CD14-positive monocyte (primary cell): Measurements from ENCODE around the gene SLC25A48. TPM values are rescaled to one million over a fixed set of nuclear protein-coding genes. Genes with fewer than 3 reads are reported as not detected.
A peak's percentile ranks its signal among the peaks of the same experiment; 100 is the strongest.

Experiments used
- DNase-seq, 3 donors: peaks; one replicate each; pipeline ENCODE4 v3.0.0-alpha.2; 2011 to 2022
- H2AFZ ChIP-seq: 2 replicates; pipeline ENCODE4 v1.6.0; 2012; ENCODE audit warnings: mild to moderate bottlenecking, low read depth, low read length, inconsistent platforms; ENCODE audit not compliant: insufficient read depth, poor library complexity, severe bottlenecking
- H3K27ac ChIP-seq, 2 donors: 1 replicate in 1 of 2; 2 replicates in 1 of 2; pipeline ENCODE4 v1.5.1; 2012 to 2013; ENCODE audit warnings: low read length in 2 of 2, control low read depth in 1 of 2, inconsistent platforms in 1 of 2, low read depth in 1 of 2, mild to moderate bottlenecking in 1 of 2
- H3K27me3 ChIP-seq, 2 donors: one replicate each; pipeline versions ENCODE4 v1.6.0 to v1.6.1; 2011 to 2013; ENCODE audit warnings: low read length in 2 of 2; ENCODE audit not compliant: control insufficient read depth in 2 of 2, insufficient read depth in 2 of 2
- H3K36me3 ChIP-seq, 2 donors: replicated peaks in 1 of 2; 1 replicate in 1 of 2; 2 replicates in 1 of 2; pipeline versions ENCODE4 v1.5.1 to v1.6.1; 2012 to 2013; ENCODE audit warnings: low read length in 2 of 2, control low read depth in 1 of 2, inconsistent platforms in 1 of 2, mild to moderate bottlenecking in 1 of 2; ENCODE audit not compliant: insufficient read depth in 2 of 2, control insufficient read depth in 1 of 2
- H3K4me1 ChIP-seq, 2 donors: 1 replicate in 1 of 2; 2 replicates in 1 of 2; pipeline versions ENCODE4 v1.5.1 to v1.6.1; 2012 to 2013; ENCODE audit warnings: low read length in 2 of 2, control low read depth in 1 of 2, inconsistent platforms in 1 of 2, mild to moderate bottlenecking in 1 of 2, moderate library complexity in 1 of 2; ENCODE audit not compliant: insufficient read depth in 2 of 2, control insufficient read depth in 1 of 2
- H3K4me2 ChIP-seq: replicated peaks from 2 replicates; pipeline ENCODE3; 2012; ENCODE audit warnings: low read length, moderate library complexity, mild to moderate bottlenecking; ENCODE audit not compliant: poor library complexity, severe bottlenecking; ENCODE audit errors: extremely low read depth
- H3K4me3 ChIP-seq, 3 experiments: fragments of 200-600 bp in 1 of 3; sonication (generic) in 1 of 3; replicated peaks in 1 of 3; 1 replicate in 2 of 3; 2 replicates in 1 of 3; pipeline ENCODE4 v1.5.1; 2011 to 2013; ENCODE audit warnings: low read length in 3 of 3, mild to moderate bottlenecking in 3 of 3, control low read depth in 2 of 3, low read depth in 2 of 3, inconsistent platforms in 1 of 3, moderate library complexity in 1 of 3
- H3K79me2 ChIP-seq: 2 replicates; pipeline ENCODE4 v1.6.0; 2012; ENCODE audit warnings: mild to moderate bottlenecking, control low read depth, inconsistent platforms, low read length, moderate library complexity; ENCODE audit not compliant: insufficient read depth
- H3K9ac ChIP-seq: 2 replicates; pipeline ENCODE4 v1.6.0; 2017; ENCODE audit warnings: low read length, mild to moderate bottlenecking; ENCODE audit not compliant: insufficient read depth, poor library complexity, severe bottlenecking
- H3K9me3 ChIP-seq, 2 donors: replicated peaks in 1 of 2; 1 replicate in 1 of 2; 2 replicates in 1 of 2; pipeline versions ENCODE4 v1.5.1 to v1.6.1; 2012 to 2013; ENCODE audit warnings: low read length in 2 of 2, control low read depth in 1 of 2; ENCODE audit not compliant: control insufficient read depth in 1 of 2, insufficient read depth in 1 of 2
- H4K20me1 ChIP-seq: 2 replicates; pipeline ENCODE4 v1.6.0; 2012; ENCODE audit warnings: mild to moderate bottlenecking, low read length, control low read depth, moderate library complexity; ENCODE audit not compliant: insufficient read depth
- H3K27ac Mint-ChIP-seq, 7 donors: one replicate each; pipeline ENCODE4 v1.8.0; 2020; ENCODE audit warnings: mild to moderate bottlenecking in 7 of 7, mixed read lengths in 7 of 7, moderate library complexity in 6 of 7, inconsistent platforms in 2 of 7
- H3K27me3 Mint-ChIP-seq, 3 donors: one replicate each; pipeline ENCODE4 v1.8.0; 2021 to 2022; ENCODE audit warnings: low read depth in 3 of 3, mild to moderate bottlenecking in 3 of 3, mixed read lengths in 3 of 3, moderate library complexity in 3 of 3, inconsistent platforms in 1 of 3
- H3K36me3 Mint-ChIP-seq, 2 donors: one replicate each; pipeline ENCODE4 v1.8.0; 2020; ENCODE audit warnings: mixed read lengths in 2 of 2, inconsistent platforms in 1 of 2, mild to moderate bottlenecking in 1 of 2
- H3K4me1 Mint-ChIP-seq: one replicate; pipeline ENCODE4 v1.8.0; 2020; ENCODE audit warnings: mild to moderate bottlenecking, mixed read lengths
- H3K4me3 Mint-ChIP-seq, 2 donors: one replicate each; pipeline ENCODE4 v1.8.0; 2020; ENCODE audit warnings: mild to moderate bottlenecking in 2 of 2, mixed read lengths in 2 of 2, moderate library complexity in 1 of 2
- H3K9me3 Mint-ChIP-seq, 7 donors: one replicate each; pipeline ENCODE4 v1.8.0; 2020 to 2022; ENCODE audit warnings: mixed read lengths in 7 of 7, mild to moderate bottlenecking in 6 of 7, moderate library complexity in 6 of 7, inconsistent platforms in 2 of 7
- WGBS: methylation state at CpG from one replicate; pipeline ENCODE4 v1.1.5; 2013; ENCODE audit warnings: missing lambda C conversion rate; ENCODE audit not compliant: insufficient coverage; 5-methylcytosine and 5-hydroxymethylcytosine counted together
- intact Hi-C, 2 donors: fragments of 100-400 bp; cut with micrococcal nuclease; formaldehyde crosslinking; loops; one replicate each; pipeline versions ENCODE4 v1.15.0 to v1.15.1; 2023
- polyA plus RNA-seq, 3 donors: library from polyadenylated mRNA; depleted of rRNA in 1 of 3; unstranded in 2 of 3; stranded (reverse) in 1 of 3; fragments of 300-500 nt in 2 of 3; fragments of >200 nt in 1 of 3; fragmentation: Illumina TruSeq in 2 of 3; gene quantifications; 1 replicate in 2 of 3; 2 replicates in 1 of 3; pipeline ENCODE4 v1.2.3, GENCODE V29; 2012 to 2021
- TF ChIP-seq, protein P1 (sequence below): fragments of 200-600 bp; IDR thresholded peaks from one replicate; pipeline ENCODE4 v1.8.0; 2022; ENCODE audit warnings: antibody characterized with exemption, mild to moderate bottlenecking

Gene SLC25A48
- polyA plus RNA-seq, 3 donors = not detected

DNA sequence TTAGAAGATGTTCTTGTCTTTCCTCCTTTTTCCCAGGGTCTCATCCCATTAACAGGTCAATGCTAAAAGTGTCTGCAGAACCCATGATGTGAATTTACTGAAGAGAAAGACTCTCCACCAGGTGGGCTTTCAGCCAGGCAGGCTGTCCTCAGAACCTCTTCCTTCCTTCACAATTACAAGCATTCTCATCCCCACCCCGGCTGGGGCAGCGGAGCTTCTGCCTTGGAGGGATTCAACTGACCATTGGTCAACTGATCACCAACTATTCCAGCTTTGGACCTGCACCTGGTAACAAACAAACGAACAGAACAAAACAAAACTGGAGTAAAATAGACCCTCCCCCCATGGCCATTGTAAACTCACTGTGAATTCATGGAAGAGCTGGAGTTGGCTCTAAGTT, 48.6 kb downstream of the SLC25A48 start:
- peaks cover 8 to 29% (median 16%) of the 10 kb centered on the region in 3 donors for H3K27me3 Mint-ChIP-seq
- intact Hi-C loops = no loop called here
- no peak overlapping the region for H3K27ac Mint-ChIP-seq
- WGBS = 91% methylated on average over 2 of the region's 3 CpGs
- no peak overlapping the region for H3K9ac ChIP-seq
- TF ChIP-seq, protein P1, sequence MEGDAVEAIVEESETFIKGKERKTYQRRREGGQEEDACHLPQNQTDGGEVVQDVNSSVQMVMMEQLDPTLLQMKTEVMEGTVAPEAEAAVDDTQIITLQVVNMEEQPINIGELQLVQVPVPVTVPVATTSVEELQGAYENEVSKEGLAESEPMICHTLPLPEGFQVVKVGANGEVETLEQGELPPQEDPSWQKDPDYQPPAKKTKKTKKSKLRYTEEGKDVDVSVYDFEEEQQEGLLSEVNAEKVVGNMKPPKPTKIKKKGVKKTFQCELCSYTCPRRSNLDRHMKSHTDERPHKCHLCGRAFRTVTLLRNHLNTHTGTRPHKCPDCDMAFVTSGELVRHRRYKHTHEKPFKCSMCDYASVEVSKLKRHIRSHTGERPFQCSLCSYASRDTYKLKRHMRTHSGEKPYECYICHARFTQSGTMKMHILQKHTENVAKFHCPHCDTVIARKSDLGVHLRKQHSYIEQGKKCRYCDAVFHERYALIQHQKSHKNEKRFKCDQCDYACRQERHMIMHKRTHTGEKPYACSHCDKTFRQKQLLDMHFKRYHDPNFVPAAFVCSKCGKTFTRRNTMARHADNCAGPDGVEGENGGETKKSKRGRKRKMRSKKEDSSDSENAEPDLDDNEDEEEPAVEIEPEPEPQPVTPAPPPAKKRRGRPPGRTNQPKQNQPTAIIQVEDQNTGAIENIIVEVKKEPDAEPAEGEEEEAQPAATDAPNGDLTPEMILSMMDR = no peak
- no peaks in the 10 kb centered on the region for H3K9me3 Mint-ChIP-seq
- H3K36me3 Mint-ChIP-seq = no peaks in the 10 kb centered on the region
- H3K9me3 ChIP-seq = no peaks in the 10 kb centered on the region
- H3K4me1 Mint-ChIP-seq = peaks cover 3% of the 10 kb centered on the region
- no peak overlapping the region for H3K4me2 ChIP-seq
- H3K4me3 Mint-ChIP-seq = no peak overlapping the region
- peaks cover 0 to 8% of the 10 kb centered on the region in 2 donors for H3K27me3 ChIP-seq
- no peak overlapping the region for H3K4me3 ChIP-seq
- no peak overlapping the region for H2AFZ ChIP-seq
- no peaks in the 10 kb centered on the region for H4K20me1 ChIP-seq
- H3K36me3 ChIP-seq = no peaks in the 10 kb centered on the region
- no peaks in the 10 kb centered on the region for H3K4me1 ChIP-seq
- H3K27ac ChIP-seq = no peak overlapping the region
- no peaks in the 10 kb centered on the region for H3K79me2 ChIP-seq
- DNase-seq = no peak

DNA sequence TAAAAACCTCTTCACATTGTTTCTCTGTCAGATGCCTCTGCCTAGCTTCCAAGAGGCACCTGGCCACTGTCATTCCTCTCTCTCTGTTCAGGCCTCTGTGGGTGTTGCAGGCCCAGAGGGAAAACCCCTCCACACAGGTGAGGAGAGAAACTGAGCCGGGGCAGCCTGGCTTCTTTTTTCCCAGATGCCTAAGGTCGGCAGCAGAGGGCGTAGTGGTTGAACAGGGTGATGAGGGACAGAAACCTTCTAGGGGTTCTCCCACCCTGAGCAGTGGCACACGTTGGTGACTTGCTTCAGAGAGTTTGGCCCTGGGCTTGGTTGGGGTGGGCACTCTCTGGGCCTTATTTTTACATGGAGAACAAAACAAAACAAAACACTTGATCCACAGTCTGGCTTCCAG, 49.0 kb downstream of the SLC25A48 start:
- no peak overlapping the region for H2AFZ ChIP-seq
- H3K36me3 ChIP-seq = no peaks in the 10 kb centered on the region
- H3K9ac ChIP-seq = no peak overlapping the region
- H3K27me3 ChIP-seq = peaks cover 0 to 8% of the 10 kb centered on the region in 2 donors
- Mint-ChIP-seq H3K27me3 (peaks cover 8 to 29% (median 17%) of the 10 kb centered on the region in 3 donors), H3K27ac (no peak overlapping the region), H3K9me3 (no peaks in the 10 kb centered on the region), H3K4me3 (no peak overlapping the region), H3K4me1 (peaks cover 3% of the 10 kb centered on the region), H3K36me3 (no peaks in the 10 kb centered on the region)
- WGBS = 33% methylated on average over 1 of the region's 4 CpGs
- H4K20me1 ChIP-seq = no peaks in the 10 kb centered on the region
- intact Hi-C loops = no loop called here
- no peak overlapping the region for H3K4me2 ChIP-seq
- H3K79me2 ChIP-seq = no peaks in the 10 kb centered on the region
- H3K9me3 ChIP-seq = no peaks in the 10 kb centered on the region
- H3K4me1 ChIP-seq = no peaks in the 10 kb centered on the region
- no peak for DNase-seq
- no peak overlapping the region for H3K4me3 ChIP-seq
- no peak overlapping the region for H3K27ac ChIP-seq
- TF ChIP-seq, protein P1 = peak; percentile 12
